Fibroblast of skin of left biceps (primary cell): ENCODE measurements around the gene UPF1.
"Not testable (repeated sequence)": the region's sequence is repeated elsewhere in the genome, so short reads cannot be mapped to it uniquely, and the experiment has no call there.

Source experiments
- DNase-seq, 2 experiments: peaks; one replicate each; pipeline ENCODE4 v3.0.0-alpha.2; 2013; ENCODE audit warnings: low read depth in 2 of 2

The UPF1 gene

GRCh38 chr19:18898607-18899408 is 67.0 kb downstream of the UPF1 start:
- DNase-seq = no peak

GRCh38 chr19:18899624-18900560 is 68.1 kb downstream of the UPF1 start:
- no peak for DNase-seq

GRCh38 chr19:18900700-18901481 is 69.1 kb downstream of the UPF1 start:
- DNase-seq = no peak

- no peak for DNase-seq
Observed at GRCh38 chr19:18901491-18901890, 69.7 kb downstream of the UPF1 start.

GRCh38 chr19:18902519-18902918 is 70.8 kb downstream of the UPF1 start:
- DNase-seq = not testable (repeated sequence)

- DNase-seq = no peak
Observed at GRCh38 chr19:18903156-18904037, 71.6 kb downstream of the UPF1 start.

- DNase-seq = no peak
Observed at GRCh38 chr19:18904334-18905057, 72.7 kb downstream of the UPF1 start.

GRCh38 chr19:18905058-18905456 is 73.3 kb downstream of the UPF1 start:
- DNase-seq = no peak

GRCh38 chr19:18905513-18906236 is 73.9 kb downstream of the UPF1 start:
- no peak for DNase-seq

GRCh38 chr19:18906605-18907519 is 75.1 kb downstream of the UPF1 start:
- no peak for DNase-seq

GRCh38 chr19:18908917-18909619 is 77.3 kb downstream of the UPF1 start:
- no peak for DNase-seq

GRCh38 chr19:18910010-18910409 is 78.3 kb downstream of the UPF1 start:
- no peak for DNase-seq

GRCh38 chr19:18910801-18911436 is 79.2 kb downstream of the UPF1 start:
- no peak for DNase-seq

GRCh38 chr19:18912933-18913332 is 81.2 kb downstream of the UPF1 start:
- DNase-seq = no peak

- DNase-seq = no peak
Observed at GRCh38 chr19:18913466-18913865, 81.7 kb downstream of the UPF1 start.

- DNase-seq = no peak
Observed at GRCh38 chr19:18915639-18916038, 83.9 kb downstream of the UPF1 start.

- not testable (repeated sequence) for DNase-seq
Observed at GRCh38 chr19:18917593-18917992, 85.8 kb downstream of the UPF1 start.
